Ovary (tissue), 3 donors: Measurements from ENCODE around the gene ZBTB4.

Experiments used
- CTCF ChIP-seq, 3 donors: fragments of 450-650 bp in 2 of 3; fragments of 200-600 bp in 1 of 3; IDR thresholded peaks; one replicate each; pipeline versions ENCODE4 v1.5.1 to v1.8.0; 2016 to 2022; ENCODE audit warnings: antibody characterized with exemption in 3 of 3, mild to moderate bottlenecking in 1 of 3
- EP300 ChIP-seq: sonication (generic); formaldehyde crosslinking; IDR thresholded peaks from one replicate; pipeline ENCODE4 v1.6.1; 2017; ENCODE audit warnings: antibody characterized with exemption
- POLR2A ChIP-seq: fragments of 450-650 bp; IDR thresholded peaks from one replicate; pipeline ENCODE4 v1.6.1; 2017; ENCODE audit warnings: antibody characterized with exemption, mild to moderate bottlenecking, moderate library complexity
- donor health status: DM: no; HTN: no; CAD: no.

- TF ChIP-seq POLR2A (no peak), CTCF (IDR thresholded peaks at IDR 0.05) (no peak), EP300 (no peak)
Observed at GRCh38 chr17:7497228-7497627, 17.8 kb upstream of the ZBTB4 start.
